GM23338 (cell line): ENCODE data around the gene PCSK6. TPM values are rescaled to one million over a fixed set of nuclear protein-coding genes. Genes with fewer than 3 reads are reported as not detected.

ENCODE experiments used
- ATAC-seq: fragments of 200-7000 bp; cut with Tn5 transposase; 3 replicates; pipeline ENCODE4 v1.9.1; 2020
- DNase-seq: peaks from one replicate; pipeline ENCODE4 v3.0.0-alpha.2; 2015; ENCODE audit warnings: low spot score
- H2AFZ ChIP-seq: fragments of 200-600 bp; sonication (generic); 2 replicates; pipeline ENCODE4 v1.8.0; 2016; ENCODE audit warnings: antibody characterized with exemption, mild to moderate bottlenecking, moderate library complexity
- H3F3A ChIP-seq: fragments of 200-600 bp; sonication (generic); replicated peaks from 2 replicates; pipeline ENCODE4 v1.8.0; 2017; ENCODE audit warnings: antibody characterized with exemption, mixed run types, low read depth
- H3K27ac ChIP-seq: fragments of 200-600 bp; sonication (generic); 2 replicates; pipeline ENCODE4 v1.6.1; 2016; ENCODE audit warnings: low read depth
- H3K27me3 ChIP-seq: fragments of 200-600 bp; sonication (generic); 2 replicates; pipeline ENCODE4 v1.8.0; 2016; ENCODE audit warnings: mild to moderate bottlenecking, mixed run types, moderate library complexity; ENCODE audit not compliant: insufficient read depth
- H3K36me3 ChIP-seq: fragments of 200-600 bp; sonication (generic); 2 replicates; pipeline ENCODE4 v1.8.0; 2016; ENCODE audit warnings: mild to moderate bottlenecking; ENCODE audit not compliant: insufficient read depth
- H3K4me1 ChIP-seq: fragments of 200-600 bp; sonication (generic); 2 replicates; pipeline ENCODE4 v1.8.0; 2016; ENCODE audit warnings: mild to moderate bottlenecking, moderate library complexity; ENCODE audit not compliant: insufficient read depth
- H3K4me2 ChIP-seq: fragments of 200-600 bp; sonication (generic); 2 replicates; pipeline ENCODE4 v1.7.1; 2017; ENCODE audit warnings: mixed run types
- H3K4me3 ChIP-seq: fragments of 200-600 bp; sonication (generic); 2 replicates; pipeline ENCODE4 v1.6.1; 2016; ENCODE audit warnings: mixed run types
- H3K79me2 ChIP-seq: fragments of 200-600 bp; sonication (generic); replicated peaks from 2 replicates; pipeline ENCODE4 v1.8.0; 2017; ENCODE audit warnings: mild to moderate bottlenecking; ENCODE audit not compliant: insufficient read depth
- H3K9me2 ChIP-seq: fragments of 200-600 bp; sonication (generic); 2 replicates; pipeline ENCODE4 v1.8.0; 2017; ENCODE audit not compliant: insufficient read depth
- H4K20me1 ChIP-seq: fragments of 200-600 bp; sonication (generic); replicated peaks from 2 replicates; pipeline ENCODE4 v1.8.0; 2017; ENCODE audit warnings: mild to moderate bottlenecking; ENCODE audit not compliant: insufficient read depth
- H3K27ac Mint-ChIP-seq: 2 replicates; pipeline ENCODE4 v1.8.0; 2020; ENCODE audit warnings: inconsistent platforms, mild to moderate bottlenecking, moderate library complexity, mixed read lengths
- H3K27me3 Mint-ChIP-seq: 3 replicates; pipeline ENCODE4 v1.8.0; 2022; ENCODE audit warnings: low read depth, mild to moderate bottlenecking, moderate library complexity, mixed read lengths, inconsistent platforms; ENCODE audit not compliant: insufficient read depth, poor library complexity
- H3K36me3 Mint-ChIP-seq: 3 replicates; pipeline ENCODE4 v1.8.0; 2021; ENCODE audit warnings: low read depth, mild to moderate bottlenecking, inconsistent platforms, moderate library complexity, mixed read lengths
- H3K4me1 Mint-ChIP-seq: 3 replicates; pipeline ENCODE4 v1.8.0; 2020; ENCODE audit warnings: mild to moderate bottlenecking, inconsistent platforms, mixed read lengths
- H3K4me3 Mint-ChIP-seq: 3 replicates; pipeline ENCODE4 v1.8.0; 2021; ENCODE audit warnings: moderate library complexity, mild to moderate bottlenecking, inconsistent platforms, mixed read lengths
- H3K9me3 Mint-ChIP-seq: 3 replicates; pipeline ENCODE4 v1.8.0; 2020; ENCODE audit warnings: moderate library complexity, mild to moderate bottlenecking, inconsistent platforms, mixed read lengths
- CREB1 ChIP-seq: fragments of 250-450 bp; sonication (Bioruptor Pico); IDR thresholded peaks from 2 replicates; pipeline ENCODE4 v1.5.0; 2020; ENCODE audit warnings: low read depth, mild to moderate bottlenecking, moderate library complexity
- CTCF ChIP-seq, 2 experiments: fragments of 200-600 bp in 1 of 2; sonication (generic) in 1 of 2; conservative IDR thresholded peaks; 2 replicates each; pipeline versions ENCODE4 v1.5.1 to v1.6.1; 2016 to 2017; ENCODE audit warnings: antibody characterized with exemption in 2 of 2, low read depth in 2 of 2, mild to moderate bottlenecking in 2 of 2, moderate library complexity in 1 of 2
- ETS1 ChIP-seq: IDR thresholded peaks from 2 replicates; pipeline ENCODE4 v1.6.1; 2016; ENCODE audit warnings: antibody characterized with exemption
- EZH2 ChIP-seq: fragments of 200-600 bp; sonication (generic); IDR thresholded peaks from one replicate; pipeline ENCODE4 v1.8.0; 2017; ENCODE audit warnings: antibody characterized with exemption, mild to moderate bottlenecking, low read depth; ENCODE audit not compliant: unreplicated experiment
- EZH2phosphoT487 ChIP-seq: fragments of 200-600 bp; sonication (generic); IDR thresholded peaks from one replicate; pipeline ENCODE4 v1.8.1; 2018; ENCODE audit warnings: antibody characterized with exemption; ENCODE audit not compliant: unreplicated experiment
- JUNB ChIP-seq: IDR thresholded peaks from one replicate; pipeline ENCODE4 v1.6.1; 2016; ENCODE audit warnings: antibody characterized with exemption; ENCODE audit not compliant: unreplicated experiment
- NANOG ChIP-seq: IDR thresholded peaks from 2 replicates; pipeline ENCODE4 v1.6.1; 2016; ENCODE audit warnings: antibody characterized with exemption, borderline replicate concordance
- POLR2AphosphoS5 ChIP-seq: IDR thresholded peaks from 2 replicates; pipeline ENCODE4 v1.6.1; 2016; ENCODE audit warnings: antibody characterized with exemption, low read depth
- STAT1 ChIP-seq: IDR thresholded peaks from one replicate; pipeline ENCODE4 v1.6.1; 2016; ENCODE audit warnings: antibody characterized with exemption; ENCODE audit not compliant: unreplicated experiment
- ZNF114 ChIP-seq: fragments of 250-450 bp; sonication (Bioruptor Pico); IDR thresholded peaks from 2 replicates; pipeline ENCODE4 v1.5.0; 2020; ENCODE audit warnings: mild to moderate bottlenecking, moderate library complexity
- ZNF331 ChIP-seq: fragments of 250-450 bp; sonication (Bioruptor Pico); IDR thresholded peaks from 2 replicates; pipeline ENCODE4 v1.5.0; 2020; ENCODE audit warnings: low read depth, mild to moderate bottlenecking, moderate library complexity
- polyA plus RNA-seq: library from polyadenylated mRNA; unstranded; fragments of >200 nt; fragmentation: Nextera tagmentation; extraction: Ambion mirVana; gene quantifications from 2 replicates; pipeline ENCODE4 v1.2.1, GENCODE V29; 2016
- total RNA-seq: library from RNA; depleted of rRNA; stranded (reverse); fragments of >200 nt; shearing (Covaris generic); gene quantifications from 2 replicates; pipeline ENCODE4 v1.2.3, GENCODE V29; 2014
- TF ChIP-seq, protein P1 (sequence below): fragments of 250-450 bp; sonication (Bioruptor Pico); IDR thresholded peaks from 2 replicates; pipeline ENCODE4 v1.5.0; 2020; ENCODE audit warnings: mild to moderate bottlenecking, moderate library complexity
- TF ChIP-seq, protein P2 (sequence below): IDR thresholded peaks from one replicate; pipeline ENCODE4 v1.6.1; 2018; ENCODE audit warnings: antibody characterized with exemption; ENCODE audit not compliant: unreplicated experiment

The PCSK6 gene
- total and polyA plus RNA-seq, 2 experiments from 2014 or later, result 1.7 to 6.7 TPM

- TF ChIP-seq, protein P1, sequence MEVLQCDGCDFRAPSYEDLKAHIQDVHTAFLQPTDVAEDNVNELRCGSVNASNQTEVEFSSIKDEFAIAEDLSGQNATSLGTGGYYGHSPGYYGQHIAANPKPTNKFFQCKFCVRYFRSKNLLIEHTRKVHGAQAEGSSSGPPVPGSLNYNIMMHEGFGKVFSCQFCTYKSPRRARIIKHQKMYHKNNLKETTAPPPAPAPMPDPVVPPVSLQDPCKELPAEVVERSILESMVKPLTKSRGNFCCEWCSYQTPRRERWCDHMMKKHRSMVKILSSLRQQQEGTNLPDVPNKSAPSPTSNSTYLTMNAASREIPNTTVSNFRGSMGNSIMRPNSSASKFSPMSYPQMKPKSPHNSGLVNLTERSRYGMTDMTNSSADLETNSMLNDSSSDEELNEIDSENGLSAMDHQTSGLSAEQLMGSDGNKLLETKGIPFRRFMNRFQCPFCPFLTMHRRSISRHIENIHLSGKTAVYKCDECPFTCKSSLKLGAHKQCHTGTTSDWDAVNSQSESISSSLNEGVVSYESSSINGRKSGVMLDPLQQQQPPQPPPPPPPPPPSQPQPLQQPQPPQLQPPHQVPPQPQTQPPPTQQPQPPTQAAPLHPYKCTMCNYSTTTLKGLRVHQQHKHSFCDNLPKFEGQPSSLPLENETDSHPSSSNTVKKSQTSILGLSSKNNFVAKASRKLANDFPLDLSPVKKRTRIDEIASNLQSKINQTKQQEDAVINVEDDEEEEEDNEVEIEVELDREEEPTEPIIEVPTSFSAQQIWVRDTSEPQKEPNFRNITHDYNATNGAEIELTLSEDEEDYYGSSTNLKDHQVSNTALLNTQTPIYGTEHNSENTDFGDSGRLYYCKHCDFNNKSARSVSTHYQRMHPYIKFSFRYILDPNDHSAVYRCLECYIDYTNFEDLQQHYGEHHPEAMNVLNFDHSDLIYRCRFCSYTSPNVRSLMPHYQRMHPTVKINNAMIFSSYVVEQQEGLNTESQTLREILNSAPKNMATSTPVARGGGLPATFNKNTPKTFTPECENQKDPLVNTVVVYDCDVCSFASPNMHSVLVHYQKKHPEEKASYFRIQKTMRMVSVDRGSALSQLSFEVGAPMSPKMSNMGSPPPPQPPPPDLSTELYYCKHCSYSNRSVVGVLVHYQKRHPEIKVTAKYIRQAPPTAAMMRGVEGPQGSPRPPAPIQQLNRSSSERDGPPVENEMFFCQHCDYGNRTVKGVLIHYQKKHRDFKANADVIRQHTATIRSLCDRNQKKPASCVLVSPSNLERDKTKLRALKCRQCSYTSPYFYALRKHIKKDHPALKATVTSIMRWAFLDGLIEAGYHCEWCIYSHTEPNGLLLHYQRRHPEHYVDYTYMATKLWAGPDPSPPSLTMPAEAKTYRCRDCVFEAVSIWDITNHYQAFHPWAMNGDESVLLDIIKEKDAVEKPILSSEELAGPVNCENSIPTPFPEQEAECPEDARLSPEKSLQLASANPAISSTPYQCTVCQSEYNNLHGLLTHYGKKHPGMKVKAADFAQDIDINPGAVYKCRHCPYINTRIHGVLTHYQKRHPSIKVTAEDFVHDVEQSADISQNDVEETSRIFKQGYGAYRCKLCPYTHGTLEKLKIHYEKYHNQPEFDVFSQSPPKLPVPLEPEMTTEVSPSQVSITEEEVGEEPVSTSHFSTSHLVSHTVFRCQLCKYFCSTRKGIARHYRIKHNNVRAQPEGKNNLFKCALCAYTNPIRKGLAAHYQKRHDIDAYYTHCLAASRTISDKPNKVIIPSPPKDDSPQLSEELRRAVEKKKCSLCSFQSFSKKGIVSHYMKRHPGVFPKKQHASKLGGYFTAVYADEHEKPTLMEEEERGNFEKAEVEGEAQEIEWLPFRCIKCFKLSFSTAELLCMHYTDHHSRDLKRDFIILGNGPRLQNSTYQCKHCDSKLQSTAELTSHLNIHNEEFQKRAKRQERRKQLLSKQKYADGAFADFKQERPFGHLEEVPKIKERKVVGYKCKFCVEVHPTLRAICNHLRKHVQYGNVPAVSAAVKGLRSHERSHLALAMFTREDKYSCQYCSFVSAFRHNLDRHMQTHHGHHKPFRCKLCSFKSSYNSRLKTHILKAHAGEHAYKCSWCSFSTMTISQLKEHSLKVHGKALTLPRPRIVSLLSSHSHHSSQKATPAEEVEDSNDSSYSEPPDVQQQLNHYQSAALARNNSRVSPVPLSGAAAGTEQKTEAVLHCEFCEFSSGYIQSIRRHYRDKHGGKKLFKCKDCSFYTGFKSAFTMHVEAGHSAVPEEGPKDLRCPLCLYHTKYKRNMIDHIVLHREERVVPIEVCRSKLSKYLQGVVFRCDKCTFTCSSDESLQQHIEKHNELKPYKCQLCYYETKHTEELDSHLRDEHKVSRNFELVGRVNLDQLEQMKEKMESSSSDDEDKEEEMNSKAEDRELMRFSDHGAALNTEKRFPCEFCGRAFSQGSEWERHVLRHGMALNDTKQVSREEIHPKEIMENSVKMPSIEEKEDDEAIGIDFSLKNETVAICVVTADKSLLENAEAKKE, result no peak
These were observed 172.1 kb downstream of the PCSK6 start (continued) for GRCh38 chr15:101317336-101317872.

- H3F3A ChIP-seq, result no peaks in the 10 kb centered on the region
- Mint-ChIP-seq H3K36me3 (no peaks in the 10 kb centered on the region), H3K27me3 (peaks cover 16% of the 10 kb centered on the region), H3K27ac (no peak overlapping the region), H3K4me3 (no peak overlapping the region), H3K4me1 (peaks cover 6% of the 10 kb centered on the region; the same call in 2 of the 3 replicates), H3K9me3 (no peaks in the 10 kb centered on the region; the same call in 2 of the 3 replicates)
- H3K27ac ChIP-seq, result no peak overlapping the region
- no peaks in the 10 kb centered on the region for H3K4me1 ChIP-seq
- no peaks in the 10 kb centered on the region for H3K79me2 ChIP-seq
- H3K27me3 ChIP-seq, result no peaks in the 10 kb centered on the region
- H3K4me2 ChIP-seq, result no peak overlapping the region
- DNase-seq, result no peak
- H3K36me3 ChIP-seq, result no peaks in the 10 kb centered on the region
- ATAC-seq, result no peak
- H3K4me3 ChIP-seq, result no peak overlapping the region
- H4K20me1 ChIP-seq, result no peaks in the 10 kb centered on the region
- H3K9me2 ChIP-seq, result no peaks in the 10 kb centered on the region
- no peak overlapping the region for H2AFZ ChIP-seq
- TF ChIP-seq, protein P2, sequence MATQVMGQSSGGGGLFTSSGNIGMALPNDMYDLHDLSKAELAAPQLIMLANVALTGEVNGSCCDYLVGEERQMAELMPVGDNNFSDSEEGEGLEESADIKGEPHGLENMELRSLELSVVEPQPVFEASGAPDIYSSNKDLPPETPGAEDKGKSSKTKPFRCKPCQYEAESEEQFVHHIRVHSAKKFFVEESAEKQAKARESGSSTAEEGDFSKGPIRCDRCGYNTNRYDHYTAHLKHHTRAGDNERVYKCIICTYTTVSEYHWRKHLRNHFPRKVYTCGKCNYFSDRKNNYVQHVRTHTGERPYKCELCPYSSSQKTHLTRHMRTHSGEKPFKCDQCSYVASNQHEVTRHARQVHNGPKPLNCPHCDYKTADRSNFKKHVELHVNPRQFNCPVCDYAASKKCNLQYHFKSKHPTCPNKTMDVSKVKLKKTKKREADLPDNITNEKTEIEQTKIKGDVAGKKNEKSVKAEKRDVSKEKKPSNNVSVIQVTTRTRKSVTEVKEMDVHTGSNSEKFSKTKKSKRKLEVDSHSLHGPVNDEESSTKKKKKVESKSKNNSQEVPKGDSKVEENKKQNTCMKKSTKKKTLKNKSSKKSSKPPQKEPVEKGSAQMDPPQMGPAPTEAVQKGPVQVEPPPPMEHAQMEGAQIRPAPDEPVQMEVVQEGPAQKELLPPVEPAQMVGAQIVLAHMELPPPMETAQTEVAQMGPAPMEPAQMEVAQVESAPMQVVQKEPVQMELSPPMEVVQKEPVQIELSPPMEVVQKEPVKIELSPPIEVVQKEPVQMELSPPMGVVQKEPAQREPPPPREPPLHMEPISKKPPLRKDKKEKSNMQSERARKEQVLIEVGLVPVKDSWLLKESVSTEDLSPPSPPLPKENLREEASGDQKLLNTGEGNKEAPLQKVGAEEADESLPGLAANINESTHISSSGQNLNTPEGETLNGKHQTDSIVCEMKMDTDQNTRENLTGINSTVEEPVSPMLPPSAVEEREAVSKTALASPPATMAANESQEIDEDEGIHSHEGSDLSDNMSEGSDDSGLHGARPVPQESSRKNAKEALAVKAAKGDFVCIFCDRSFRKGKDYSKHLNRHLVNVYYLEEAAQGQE, result no peak
- no peak for TF ChIP-seq EZH2phosphoT487
- no peak for TF ChIP-seq NANOG
- TF ChIP-seq CREB1 (CRISPR knock-in tag), result no peak
- no peak for TF ChIP-seq POLR2AphosphoS5
- no peak for TF ChIP-seq STAT1
- TF ChIP-seq ZNF331 (CRISPR knock-in tag), result no peak
- no peak for TF ChIP-seq CTCF (conservative IDR thresholded peaks at IDR 0.05; ENCODE audit: low read depth in 2 of 2)
- TF ChIP-seq EZH2, result no peak
- no peak for TF ChIP-seq ZNF114 (CRISPR knock-in tag)
- no peak for TF ChIP-seq ETS1
- TF ChIP-seq JUNB, result no peak
These were observed 173.0 kb downstream of the PCSK6 start for GRCh38 chr15:101316529-101316928.
